Heart left ventricle (tissue), 13 donors: Measurements from ENCODE around the gene LLPH.

Source experiments
- CTCF ChIP-seq, 12 donors: fragments of 200-600 bp; sonication (generic) in 4 of 12; IDR thresholded peaks; one replicate each; pipeline versions ENCODE4 v1.5.0 to v1.8.0; 2018 to 2022; ENCODE audit warnings: antibody characterized with exemption in 12 of 12, mild to moderate bottlenecking in 5 of 12
- POLR2A ChIP-seq, 2 donors: fragments of 450-650 bp; IDR thresholded peaks; one replicate each; pipeline ENCODE4 v1.6.1; 2017; ENCODE audit warnings: antibody characterized with exemption in 2 of 2, mild to moderate bottlenecking in 2 of 2, moderate library complexity in 2 of 2
- donor health status: ischemic (EF 13 %, LVEDD 7.1; RV severe dilation, severe dysfunction).
- donor health status: DM: no; HTN: yes; CAD: no.
- donor health status: DM: no; HTN: no; CAD: no.
- donor health status: ischemic (EF 25% LVEDD 6.9; RV normal size, moderate dysfunction).
- donor health status: ischemic (EF 25% LVEDD 5.7; RV mildly dilated, moderate dysfunction).
- donor health status: ischemic (EF 35%, LVEDD 5.7; RV mildly dilated, moderate dysfunction).
- donor health status: nonischemic (EF 11% LVEDD 7.7; RV severe dilation, severe dysfunction).
- donor health status: DM: yes; HTN: yes; CAD: no.
- donor health status: PGD.
- donor health status: ischemic (EF 29% LVEDD 5.4; RV normal size, mild dysfunction).
- donor health status: nonischemic (EF 23%, LVEDD 6.1; RV moderate dilation, normal function).

GRCh38 chr12:66129934-66130266, 650 bp downstream of the LLPH start:
- no peak for TF ChIP-seq POLR2A (IDR thresholded peaks at IDR 0.05)
- TF ChIP-seq CTCF (IDR thresholded peaks at IDR 0.05) = no peak
